NCI-H2107 treated with DMSO at 0.1 percent for 48 hours (cell line): Measurements from ENCODE around the gene SMARCD1.
A peak's percentile ranks its signal among the peaks of the same experiment; 100 is the strongest.
"Not testable (repeated sequence)": the region's sequence is repeated elsewhere in the genome, so short reads cannot be mapped to it uniquely, and the experiment has no call there.

ENCODE experiments used
- DNase-seq: peaks from one replicate; lab custom pipeline; 2025; ENCODE audit not compliant: unreplicated experiment; lab: John Stamatoyannopoulos, UW

SMARCD1 gene

DNA sequence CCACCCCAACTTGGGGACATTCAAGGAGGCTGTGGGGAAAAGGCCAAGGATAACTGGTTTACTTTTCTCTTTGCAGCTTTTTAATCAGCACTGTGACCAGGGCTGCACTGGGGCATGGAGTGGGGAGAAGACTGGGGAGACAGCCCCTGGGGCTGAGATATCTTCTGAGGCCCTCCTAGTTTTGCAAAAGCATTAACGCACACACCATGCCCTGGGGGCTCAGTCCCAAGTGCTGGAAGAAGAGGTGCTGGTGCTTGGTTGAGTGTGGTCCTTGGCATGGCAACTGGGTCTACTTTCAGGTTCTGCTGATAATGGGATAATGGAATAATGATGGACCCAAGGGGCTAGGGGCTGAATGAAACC is 9.4 kb upstream of the SMARCD1 start:
- no peak for DNase-seq

DNA sequence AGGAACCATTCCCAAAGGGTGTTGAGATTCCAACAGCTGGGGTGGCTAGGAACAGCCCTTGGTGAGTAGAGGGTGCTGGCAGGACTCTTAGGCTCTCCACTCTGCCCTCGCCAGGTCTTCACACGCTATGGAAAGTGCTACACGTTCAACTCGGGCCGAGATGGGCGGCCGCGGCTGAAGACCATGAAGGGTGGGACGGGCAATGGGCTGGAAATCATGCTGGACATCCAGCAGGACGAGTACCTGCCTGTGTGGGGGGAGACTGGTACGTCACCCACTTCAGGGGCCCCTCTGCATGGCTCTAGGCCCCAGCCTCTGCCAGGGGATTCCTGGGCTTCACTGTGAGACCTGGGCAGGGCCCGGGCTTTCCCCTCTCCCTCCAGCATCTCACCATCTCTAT is 8.0 kb upstream of the SMARCD1 start:
- DNase-seq = no peak

DNA sequence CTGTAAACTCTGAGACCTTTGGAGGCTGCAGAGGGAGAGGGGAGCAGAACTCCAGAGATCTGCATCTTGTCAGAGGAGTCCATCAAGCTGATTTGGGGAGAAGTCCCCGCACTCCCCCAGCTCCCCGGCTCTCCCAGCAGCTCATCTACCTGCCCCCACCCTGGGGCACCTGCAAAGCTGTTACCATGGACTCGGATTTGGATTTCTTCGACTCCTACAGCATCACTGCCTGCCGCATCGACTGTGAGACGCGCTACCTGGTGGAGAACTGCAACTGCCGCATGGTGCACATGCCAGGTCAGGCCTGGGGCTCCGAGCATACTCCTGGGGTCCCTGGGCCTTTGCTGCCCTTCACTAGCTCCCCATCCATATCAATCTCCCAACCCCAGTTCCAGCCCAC is 6.9 kb upstream of the SMARCD1 start:
- DNase-seq = no peak

DNA sequence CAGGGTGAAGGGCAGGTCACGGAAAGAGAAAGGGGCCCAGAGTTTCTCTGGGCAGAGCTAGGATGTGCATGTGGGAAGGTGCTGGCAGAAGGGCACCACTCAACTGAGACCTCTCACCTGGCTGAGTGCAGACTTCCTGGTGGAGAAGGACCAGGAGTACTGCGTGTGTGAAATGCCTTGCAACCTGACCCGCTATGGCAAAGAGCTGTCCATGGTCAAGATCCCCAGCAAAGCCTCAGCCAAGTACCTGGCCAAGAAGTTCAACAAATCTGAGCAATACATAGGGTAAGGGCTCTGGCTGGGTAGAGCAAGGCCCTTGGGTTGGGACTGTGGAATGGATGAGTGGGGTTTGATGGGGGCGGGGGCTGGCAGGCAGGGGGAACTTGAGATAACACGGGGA is 5.4 kb upstream of the SMARCD1 start:
- DNase-seq = no peak

DNA sequence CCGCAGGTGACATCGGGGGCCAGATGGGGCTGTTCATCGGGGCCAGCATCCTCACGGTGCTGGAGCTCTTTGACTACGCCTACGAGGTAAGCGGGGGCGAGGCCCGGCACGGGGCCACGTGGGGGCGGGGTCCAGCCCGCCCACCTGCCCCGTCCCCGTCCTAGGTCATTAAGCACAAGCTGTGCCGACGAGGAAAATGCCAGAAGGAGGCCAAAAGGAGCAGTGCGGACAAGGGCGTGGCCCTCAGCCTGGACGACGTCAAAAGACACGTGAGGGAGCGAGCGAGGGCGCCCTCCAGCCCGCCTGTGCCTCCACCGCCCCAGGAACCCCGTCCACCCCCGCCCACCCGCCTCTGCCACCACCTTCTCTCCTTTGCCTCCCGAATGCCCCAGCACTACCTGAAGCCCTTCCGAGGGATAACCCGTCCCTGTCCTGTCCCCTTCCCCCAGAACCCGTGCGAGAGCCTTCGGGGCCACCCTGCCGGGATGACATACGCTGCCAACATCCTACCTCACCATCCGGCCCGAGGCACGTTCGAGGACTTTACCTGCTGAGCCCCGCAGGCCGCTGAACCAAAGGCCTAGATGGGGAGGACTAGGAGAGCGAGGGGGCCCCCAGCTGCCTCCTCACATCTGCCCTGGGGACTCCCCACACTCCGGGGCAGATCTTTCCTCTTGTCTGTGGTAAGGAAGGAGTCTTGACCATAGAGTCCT is 3.9 kb upstream of the SMARCD1 start:
- no peak for DNase-seq

DNA sequence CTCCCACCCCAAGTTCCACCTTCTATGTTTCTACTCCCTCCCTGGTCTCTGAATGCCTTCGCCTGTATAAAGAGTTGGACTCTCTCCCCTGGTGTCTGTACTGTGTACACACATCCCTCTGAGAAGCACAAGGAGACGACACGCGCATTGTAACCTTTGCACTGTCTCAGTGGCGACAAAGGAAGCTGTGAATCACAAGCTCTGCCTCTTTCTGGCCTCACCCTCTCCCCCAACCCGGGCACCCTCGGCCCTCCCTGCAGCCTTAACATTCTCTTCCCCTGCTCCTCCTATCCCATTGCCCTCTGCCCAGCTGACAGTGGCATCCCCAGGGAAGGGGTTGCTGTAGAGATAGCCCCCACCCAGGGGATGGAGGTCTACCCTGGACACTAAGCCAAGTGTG is 2.5 kb upstream of the SMARCD1 start:
- no peak for DNase-seq

DNA sequence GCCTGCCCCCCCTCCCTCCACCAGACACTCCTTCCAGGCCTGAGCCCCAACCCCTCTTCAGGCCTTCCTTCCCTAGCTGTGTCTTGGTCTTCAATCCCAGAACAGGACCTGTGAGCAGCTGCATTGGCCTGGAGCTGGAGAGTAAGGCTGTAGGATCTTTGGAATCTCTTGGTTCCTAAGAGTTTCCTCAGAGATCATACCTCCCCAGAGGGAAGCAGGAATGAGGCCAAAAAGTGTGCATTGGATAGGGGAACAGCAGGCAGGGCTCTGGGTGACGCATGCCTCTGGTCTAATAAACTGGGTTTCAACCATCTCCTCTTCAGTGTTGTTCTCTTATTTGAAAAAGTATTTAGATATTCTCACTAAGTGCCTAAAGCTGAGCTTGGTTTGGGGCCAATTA is 1.8 kb upstream of the SMARCD1 start:
- DNase-seq = no peak

DNA sequence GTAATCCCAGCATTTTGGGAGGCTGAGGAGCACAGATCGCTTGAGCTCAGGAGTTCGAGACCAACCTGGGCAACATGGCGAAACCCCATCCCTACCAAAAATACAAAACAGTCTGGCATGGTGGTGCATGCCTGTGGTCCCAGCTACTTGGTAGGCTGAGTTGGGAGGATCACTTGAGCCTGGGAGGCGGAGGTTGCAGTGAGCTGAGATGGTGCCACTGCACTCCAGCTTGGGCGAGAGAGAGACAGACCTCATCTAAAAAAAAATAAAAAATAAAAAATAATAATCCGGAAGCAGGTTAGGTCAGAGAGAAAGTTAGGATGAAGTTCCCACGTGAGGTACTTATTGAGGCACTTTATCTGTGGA is 750 bp upstream of the SMARCD1 start:
- not testable (repeated sequence) for DNase-seq

DNA sequence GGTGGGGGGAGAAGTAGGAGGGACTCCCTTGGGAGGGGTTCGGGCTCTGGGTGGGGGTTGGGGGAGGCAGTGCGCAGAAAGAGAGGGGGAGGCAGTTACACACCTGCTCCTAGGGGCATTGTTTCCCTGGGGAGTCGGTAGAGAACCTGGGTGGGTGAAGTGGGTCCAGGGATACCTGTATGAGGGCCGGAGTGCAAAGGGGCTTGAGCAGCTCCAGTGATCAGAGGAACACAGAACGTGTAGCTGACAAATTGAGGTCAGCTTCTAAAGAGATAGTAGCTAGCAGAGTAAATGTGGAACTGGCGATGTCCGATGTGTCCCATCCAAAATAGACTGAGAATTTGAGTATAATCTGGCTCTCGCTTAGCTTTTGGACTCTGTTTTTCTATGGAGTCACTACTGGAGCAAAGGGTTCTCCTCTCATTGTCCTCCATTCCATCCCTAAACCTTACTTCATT is 502 bp downstream of the SMARCD1 start:
- DNase-seq = peak; percentile 64

DNA sequence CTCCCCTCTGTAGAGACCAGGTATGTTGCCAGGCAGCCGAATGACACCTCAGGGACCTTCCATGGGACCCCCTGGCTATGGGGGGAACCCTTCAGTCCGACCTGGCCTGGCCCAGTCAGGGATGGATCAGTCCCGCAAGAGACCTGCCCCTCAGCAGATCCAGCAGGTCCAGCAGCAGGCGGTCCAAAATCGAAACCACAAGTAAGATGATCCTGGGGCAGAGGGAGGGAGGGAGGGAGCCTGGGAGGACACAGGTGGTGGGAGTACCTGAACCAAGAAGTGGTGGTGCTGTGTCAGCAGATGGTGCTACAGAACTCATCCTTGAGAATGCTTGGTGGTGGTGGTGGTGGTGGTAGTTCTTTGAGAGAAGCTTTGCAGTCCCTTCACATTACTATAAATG is 1.0 kb downstream of the SMARCD1 start:
- DNase-seq = peak; percentile 54

DNA sequence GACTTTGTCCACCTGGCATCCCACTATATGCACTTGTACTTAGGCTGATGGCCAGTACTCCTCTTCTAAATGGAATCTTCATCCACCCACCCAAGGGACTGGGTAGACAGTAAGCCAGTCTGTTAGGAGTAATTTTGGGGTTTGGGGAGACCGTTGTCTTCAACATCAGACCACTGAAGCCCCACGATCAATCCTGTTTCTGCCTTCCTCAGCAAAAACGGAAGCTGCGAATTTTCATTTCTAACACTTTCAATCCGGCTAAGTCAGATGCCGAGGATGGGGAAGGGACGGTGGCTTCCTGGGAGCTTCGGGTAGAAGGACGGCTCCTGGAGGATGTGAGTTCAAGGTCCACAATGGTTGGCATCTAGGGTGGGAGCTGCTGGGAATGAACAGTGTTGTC is 2.0 kb downstream of the SMARCD1 start:
- DNase-seq = no peak

DNA sequence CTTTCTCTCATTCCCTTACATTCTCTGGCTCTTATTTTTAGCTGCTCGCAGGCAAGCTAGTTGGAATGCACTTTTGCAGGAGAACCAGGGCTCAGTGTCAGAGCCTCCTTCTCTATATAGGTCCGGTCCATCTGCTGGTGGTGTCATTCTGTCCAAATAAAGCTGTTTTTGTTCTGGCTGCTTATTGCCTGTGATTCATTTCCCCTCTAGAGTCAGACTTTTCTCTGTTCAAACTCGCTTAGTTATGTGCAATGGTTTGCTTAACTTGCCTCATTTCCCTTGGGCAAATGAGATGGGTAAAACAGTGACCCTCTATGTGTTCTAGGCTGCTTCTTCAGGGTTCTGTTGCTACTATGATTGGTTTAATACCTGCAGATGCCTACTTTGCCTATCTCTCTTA is 2.9 kb downstream of the SMARCD1 start:
- no peak for DNase-seq

DNA sequence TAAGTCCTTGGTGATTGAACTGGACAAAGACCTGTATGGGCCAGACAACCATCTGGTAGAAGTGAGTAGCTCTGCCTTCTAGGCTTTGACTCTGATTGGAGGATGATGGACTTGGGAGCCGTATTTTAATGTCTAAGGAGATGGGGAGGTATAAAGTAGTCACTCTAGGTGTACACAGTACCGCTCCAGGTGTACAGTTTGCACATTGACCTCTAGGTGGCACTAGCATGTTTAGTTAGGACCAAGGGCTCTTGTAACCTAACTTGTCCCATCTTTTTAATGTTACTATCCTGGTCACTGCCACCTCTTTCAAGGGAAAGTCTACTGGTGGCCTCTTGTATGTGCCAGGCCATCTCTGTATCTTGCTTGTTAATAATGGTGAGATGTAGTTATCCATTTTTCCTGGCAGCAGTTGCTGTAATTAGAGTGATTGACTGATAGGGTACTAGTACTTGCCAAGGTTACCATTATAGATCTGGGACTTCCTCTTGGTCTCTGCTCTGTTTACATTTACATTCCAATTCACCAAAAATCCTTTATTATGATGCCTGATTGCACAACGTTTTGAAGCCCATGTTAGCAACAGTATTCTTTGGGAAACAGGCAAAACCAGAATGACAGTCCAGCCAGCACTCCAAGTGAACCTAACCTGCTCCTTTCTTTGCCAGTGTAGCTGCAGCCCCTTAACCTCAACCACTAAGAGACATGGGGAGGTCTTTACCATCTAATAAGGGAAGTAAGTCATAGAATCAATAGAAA is 3.6 kb downstream of the SMARCD1 start:
- peak; percentile 86 for DNase-seq

DNA sequence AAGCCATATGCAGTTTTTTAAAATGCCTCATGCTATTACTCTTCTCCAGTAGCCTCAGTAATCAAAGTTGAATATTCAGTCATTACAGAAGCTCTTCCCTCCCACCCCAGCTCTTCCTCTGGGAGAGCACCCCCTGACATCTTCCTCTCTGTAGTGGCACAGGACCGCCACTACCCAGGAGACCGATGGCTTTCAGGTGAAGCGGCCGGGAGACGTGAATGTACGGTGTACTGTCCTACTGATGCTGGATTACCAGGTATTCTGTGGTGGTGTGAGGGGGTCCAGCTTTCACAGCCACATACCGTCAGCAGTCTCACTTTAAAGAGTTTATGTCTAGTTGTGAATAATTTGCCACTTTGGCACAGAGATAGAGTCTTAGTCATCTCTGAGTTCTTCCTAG is 4.6 kb downstream of the SMARCD1 start:
- DNase-seq = no peak

DNA sequence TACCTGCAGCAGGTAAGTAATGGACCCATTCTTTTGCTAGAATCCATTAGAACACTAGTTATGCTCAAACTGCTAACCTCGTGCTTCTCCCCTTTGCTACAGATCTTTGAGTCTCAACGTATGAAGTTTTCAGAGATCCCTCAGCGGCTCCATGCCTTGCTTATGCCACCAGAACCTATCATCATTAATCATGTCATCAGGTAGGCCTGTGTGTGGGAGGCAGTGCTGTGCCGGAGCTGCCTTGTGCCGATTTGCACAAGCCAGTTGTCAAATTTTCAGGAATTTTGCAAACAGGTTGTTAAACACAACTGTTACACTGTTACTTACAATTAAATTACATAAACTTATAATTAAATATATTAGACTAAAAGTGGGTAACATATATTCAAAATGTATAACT is 5.2 kb downstream of the SMARCD1 start:
- no peak for DNase-seq

DNA sequence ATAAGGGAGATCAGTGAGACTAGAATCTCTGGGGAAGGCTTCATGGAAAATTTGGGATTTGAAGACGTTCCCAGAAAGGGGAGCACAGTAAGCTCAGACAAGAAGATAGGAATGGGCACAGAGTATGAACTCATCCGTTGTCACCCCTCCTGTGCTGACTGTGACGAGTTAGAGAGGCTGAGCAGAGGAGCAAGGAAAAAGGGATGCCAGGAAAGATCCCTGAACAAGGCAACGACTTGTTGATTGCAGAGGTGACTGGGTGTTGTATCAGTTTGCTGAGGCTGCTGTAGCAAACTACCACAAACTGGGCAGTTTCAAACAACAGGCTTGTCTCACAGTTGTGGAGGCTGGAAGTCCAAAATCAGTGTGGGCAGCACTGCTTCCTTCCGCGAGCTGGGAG is 12.8 kb downstream of the SMARCD1 start:
- DNase-seq = no peak

DNA sequence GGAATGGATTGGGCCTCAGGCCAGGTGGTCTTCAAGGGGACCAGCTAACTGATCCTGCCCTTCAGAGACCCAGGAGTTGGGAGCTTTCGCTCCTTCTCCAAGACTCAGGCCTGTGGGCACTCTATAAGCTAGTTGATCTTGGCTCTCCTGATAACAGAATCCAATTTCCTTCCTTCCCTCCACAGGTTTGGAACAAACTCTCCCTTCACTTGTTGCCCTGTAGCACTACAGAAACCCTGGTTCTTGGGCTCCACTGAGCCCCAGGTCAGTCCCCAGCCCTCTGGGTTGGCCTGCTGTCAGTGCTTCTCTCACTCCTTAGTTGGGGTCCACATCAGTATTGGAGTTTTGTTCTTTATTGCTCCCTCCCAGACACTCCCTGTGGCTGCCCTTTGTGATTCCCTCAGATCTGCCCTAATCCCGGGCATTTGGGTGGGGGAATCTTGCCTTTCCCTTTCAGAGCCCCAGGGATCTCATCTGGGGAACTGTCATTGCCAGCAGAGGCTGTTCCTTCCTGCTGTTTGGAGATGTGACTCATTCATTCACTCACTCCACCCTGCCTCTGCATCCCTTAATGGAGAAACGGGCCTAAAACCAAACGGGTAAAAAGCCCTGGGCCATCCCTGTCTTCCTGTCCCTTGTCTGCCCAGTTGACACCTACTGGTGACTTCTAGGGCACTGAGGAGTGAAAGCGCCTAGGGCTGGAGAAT is 14.3 kb downstream of the SMARCD1 start:
- DNase-seq = no peak

DNA sequence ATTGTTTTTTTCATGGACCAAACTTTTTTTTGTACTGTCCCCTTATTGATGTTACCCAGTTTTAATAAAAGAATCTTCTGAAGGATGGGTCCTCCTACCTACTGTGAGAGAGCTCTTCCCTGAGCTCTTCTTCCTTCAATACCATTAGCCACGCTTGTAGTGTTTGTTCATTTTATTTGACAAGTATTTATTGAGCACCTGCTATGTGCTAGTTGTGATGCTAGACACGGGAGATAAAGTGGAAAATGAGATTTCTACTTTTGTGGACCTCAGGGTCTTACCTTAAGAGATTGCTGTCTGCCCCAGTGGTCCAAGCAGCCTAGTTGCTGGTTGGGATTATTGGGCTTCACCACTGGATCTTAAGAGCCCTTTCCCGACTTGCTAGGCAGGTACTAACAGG is 15.4 kb downstream of the SMARCD1 start:
- no peak for DNase-seq

DNA sequence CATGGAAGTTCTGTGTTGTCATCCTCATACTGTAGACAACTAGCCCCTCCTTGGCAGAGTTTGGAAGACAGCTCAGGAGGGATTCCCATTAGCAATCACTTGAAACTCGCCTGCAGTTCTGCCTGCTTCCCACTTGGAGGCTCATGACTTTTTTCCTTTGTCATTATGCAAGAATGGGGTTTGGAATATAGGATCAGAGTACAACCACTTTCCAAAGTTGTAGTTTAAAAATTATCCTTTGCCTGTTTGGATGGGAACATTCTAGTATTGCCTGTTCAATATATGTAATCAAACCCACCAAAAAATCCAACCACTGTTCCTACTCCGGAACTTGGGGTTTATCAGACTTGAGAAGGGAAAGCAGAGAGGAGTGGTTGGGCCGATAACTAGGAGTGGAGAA is 16.5 kb downstream of the SMARCD1 start:
- no peak for DNase-seq

DNA sequence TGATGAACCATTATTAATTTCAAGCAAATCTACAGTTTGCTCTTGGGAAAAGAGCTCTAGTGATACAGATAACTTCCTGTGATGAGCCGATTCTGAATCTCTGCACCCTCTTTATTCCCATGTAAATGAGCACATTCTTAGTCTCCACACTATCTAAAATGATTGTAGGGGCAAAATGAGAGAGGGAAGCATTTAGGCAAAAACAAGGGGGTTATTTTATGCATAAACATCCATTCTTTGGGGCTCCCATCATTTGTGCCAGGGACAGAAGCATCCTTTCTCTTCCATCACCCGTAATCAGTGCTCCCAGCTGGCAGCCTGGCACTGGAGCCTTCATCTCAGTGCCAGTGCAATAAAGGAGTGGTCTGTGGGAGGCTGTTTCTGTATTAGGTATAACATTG is 17.0 kb downstream of the SMARCD1 start:
- no peak for DNase-seq

DNA sequence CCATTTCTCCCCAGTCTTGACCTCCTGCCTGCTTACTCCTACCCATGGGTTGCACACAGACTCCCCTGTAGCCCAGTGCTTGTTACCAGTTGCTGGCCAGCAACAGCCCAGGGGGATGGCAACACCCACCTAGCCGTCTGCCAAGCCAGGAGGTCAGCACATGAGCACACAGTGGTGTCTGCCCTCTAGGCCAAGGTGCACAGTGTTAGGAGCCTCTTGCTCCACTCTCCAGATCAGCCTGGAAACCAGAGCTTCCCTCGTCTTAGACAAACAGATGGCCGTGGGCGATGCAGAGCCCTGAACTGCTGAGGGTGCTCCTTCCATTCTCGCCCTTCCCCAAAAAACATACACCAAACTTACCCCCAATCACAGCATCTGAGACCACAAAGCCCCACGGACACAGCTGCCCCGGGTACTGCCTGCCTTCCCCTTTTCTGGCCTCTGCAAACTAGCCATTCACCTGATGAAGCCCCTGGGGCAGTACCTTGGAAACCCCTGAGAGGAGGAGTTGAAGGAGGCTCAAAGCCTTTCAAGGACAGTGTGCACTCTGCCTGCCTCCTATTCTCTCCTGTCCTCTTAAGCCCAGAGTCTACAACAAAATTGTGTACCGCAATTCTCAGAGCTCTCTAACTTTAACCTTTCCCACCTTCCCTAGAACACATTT is 17.6 kb downstream of the SMARCD1 start:
- no peak for DNase-seq

DNA sequence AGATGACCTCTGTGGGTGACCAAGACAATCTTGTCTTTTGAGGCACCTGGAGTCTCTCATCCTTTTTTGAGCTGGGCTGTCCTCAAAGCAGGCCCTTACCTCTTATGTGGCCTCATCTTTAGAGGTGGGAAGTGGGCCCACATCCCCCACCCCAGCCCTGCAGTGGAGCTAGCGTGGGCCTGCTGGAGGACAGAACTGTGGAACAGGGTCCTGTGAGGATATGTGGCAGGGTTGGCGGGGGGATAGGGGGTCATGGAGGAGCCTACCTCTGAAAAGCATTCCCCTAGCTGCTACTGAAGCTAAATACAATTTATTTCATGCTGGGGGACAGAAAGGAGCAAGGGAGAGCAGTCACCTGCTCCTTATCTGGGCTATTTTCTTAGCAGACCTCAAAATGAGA is 18.2 kb downstream of the SMARCD1 start:
- no peak for DNase-seq
